ENCODE data around the gene RPS3.

The RPS3 gene

DNA sequence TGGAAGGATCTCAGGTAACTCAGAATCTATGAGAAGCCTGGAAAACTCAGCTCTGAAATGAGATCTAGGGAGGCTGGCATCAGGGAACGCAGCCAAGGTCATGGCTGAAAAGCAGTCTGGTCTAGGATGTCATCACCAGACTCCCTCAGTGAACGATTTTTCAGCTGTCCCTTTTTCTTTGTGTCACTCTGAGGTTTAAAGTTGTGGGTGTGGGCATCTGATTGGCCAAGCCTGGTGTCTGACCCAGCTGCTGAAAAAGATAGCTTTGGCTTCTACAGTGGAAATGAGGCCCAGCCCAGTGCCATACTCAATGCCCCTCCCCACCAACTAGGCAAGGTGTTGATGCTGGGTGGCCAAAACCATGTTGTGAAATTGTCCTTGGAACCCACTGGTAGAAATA is 14.5 kb downstream of the RPS3 start:
- DNase-seq (ENCODE audit: low read depth in 2 of 2), result no peak

- DNase-seq (ENCODE audit: low read depth in 2 of 2), result no peak
These were observed 21.1 kb downstream of the RPS3 start for GRCh38 chr11:75420224-75421034.

GRCh38 chr11:75421035-75421602 is 21.8 kb downstream of the RPS3 start:
- DNase-seq (ENCODE audit: low read depth in 2 of 2), result no peak

DNA sequence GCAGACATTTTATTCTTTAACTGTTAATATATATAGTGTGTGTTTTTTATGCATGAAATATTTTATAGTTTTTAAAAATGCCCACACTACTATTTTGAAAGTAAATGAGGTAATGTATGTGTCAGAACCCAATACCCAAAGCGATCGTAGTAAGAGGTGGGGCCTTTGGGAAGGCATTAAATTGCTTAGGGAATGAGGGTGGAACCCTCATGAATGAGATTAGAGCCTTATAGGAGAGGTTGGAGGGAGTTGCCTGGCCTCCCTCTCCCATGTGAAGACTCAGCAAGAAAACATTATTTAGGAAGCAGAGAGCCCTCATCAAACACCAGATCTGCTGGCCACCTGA is 22.6 kb downstream of the RPS3 start:
- DNase-seq (ENCODE audit: low read depth in 2 of 2), result no peak

GRCh38 chr11:75422248-75423231 is 23.2 kb downstream of the RPS3 start:
- no peak for DNase-seq (ENCODE audit: low read depth in 2 of 2)

GRCh38 chr11:75423721-75424120 is 24.4 kb downstream of the RPS3 start:
- DNase-seq (ENCODE audit: low read depth in 2 of 2), result no peak

- no peak for DNase-seq (ENCODE audit: low read depth in 2 of 2)
These were observed 25.1 kb downstream of the RPS3 start for GRCh38 chr11:75424396-75424795.

DNA sequence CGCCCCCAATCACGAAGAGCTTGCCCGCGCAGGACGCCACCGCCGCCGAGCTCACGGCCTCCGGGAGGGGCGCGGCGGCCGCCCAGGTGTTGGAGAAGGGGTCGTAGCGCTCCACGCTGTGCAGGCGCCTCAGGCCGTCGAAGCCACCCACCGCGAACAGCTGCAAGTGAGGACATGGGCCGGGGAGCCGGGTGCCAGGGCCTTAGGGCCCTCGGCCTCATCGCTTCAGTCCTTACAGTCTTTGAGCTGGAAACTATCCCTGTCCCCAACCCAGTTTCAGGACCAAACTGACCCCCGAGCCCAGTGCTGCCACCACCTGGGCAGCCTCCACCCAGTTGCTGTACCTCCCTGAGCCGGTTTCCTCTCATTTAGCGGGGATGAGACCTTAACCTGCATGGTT is 26.1 kb downstream of the RPS3 start:
- DNase-seq (ENCODE audit: low read depth in 2 of 2), result no peak

- no peak for DNase-seq (ENCODE audit: low read depth in 2 of 2)
These were observed 27.4 kb downstream of the RPS3 start for GRCh38 chr11:75426720-75427086.

DNA sequence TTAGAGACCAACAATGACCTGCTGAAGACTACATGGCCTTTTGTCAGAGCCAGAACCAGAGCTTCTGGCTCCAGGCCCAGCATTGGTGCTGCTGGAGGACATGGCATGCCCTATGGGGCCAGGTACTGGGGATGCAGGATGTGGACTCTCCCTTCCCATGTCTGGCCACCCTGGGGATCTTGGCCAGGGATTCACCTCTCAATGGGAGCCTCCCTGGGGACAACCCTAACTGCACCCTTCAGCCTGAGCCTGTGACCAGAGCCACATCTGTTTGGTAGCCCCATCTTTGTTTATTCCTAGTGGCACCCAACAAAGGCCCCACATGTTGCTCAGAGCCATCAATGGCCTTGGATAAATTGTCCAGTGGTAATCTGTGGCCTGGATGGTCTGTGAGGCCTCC is 27.9 kb downstream of the RPS3 start:
- no peak for DNase-seq (ENCODE audit: low read depth in 2 of 2)

- DNase-seq (ENCODE audit: low read depth in 2 of 2), result peak; percentile 32 to 69
These were observed 29.0 kb downstream of the RPS3 start for GRCh38 chr11:75428281-75428724.

DNA sequence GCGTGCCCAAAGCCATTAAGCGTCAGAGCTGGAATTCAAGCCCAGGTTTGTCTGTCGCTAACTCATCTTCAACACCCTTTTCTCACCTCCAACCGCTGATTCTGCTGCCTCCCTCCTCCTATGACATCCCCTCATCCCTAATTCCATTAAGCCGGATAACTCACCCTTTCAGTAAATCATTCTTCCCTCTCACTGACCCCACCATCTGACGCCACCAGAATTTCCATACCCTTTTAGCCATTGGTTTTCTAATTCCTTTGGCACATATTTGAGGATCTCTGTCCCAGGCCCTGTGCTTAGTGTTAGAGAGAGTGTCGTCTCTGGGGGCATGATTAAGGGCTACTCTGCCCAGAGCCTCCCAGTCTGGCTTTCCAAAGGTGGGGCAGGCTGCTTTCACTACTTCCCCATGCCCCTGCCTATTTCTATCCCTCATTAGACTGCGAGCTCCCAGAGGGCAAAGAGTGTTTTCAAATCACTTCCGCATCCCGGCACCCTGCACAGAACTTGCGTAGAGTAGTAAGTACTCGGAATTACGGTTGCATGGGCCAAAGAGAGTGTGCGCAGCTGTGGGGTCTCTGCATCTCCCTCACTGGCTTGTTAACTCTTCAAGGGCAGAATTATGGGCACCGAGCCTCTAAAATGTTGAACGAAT is 29.8 kb downstream of the RPS3 start:
- no peak for DNase-seq (ENCODE audit: low read depth in 2 of 2)

DNA sequence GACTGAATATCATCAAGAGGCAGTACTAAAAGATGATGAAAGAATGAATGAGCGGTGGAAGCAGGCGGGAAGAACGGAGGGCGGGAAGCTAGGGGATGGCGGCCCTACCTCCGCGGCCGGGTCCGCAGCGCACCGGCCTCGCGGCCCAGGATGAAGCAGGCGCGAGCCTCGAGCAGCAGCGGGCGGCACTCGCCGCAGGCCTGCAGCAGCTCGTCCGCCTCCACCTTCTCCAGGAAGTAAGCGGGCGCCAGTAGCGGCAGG is 30.3 kb downstream of the RPS3 start:
- no peak for DNase-seq (ENCODE audit: low read depth in 2 of 2)

- peak; percentile 43 to 45 for DNase-seq (ENCODE audit: low read depth in 2 of 2)
These were observed 30.8 kb downstream of the RPS3 start for GRCh38 chr11:75429902-75430713.

GRCh38 chr11:75430714-75431532 is 31.6 kb downstream of the RPS3 start:
- no peak for DNase-seq (ENCODE audit: low read depth in 2 of 2)

- DNase-seq (ENCODE audit: low read depth in 2 of 2), result no peak
These were observed 32.5 kb downstream of the RPS3 start for GRCh38 chr11:75431533-75432525.

DNA sequence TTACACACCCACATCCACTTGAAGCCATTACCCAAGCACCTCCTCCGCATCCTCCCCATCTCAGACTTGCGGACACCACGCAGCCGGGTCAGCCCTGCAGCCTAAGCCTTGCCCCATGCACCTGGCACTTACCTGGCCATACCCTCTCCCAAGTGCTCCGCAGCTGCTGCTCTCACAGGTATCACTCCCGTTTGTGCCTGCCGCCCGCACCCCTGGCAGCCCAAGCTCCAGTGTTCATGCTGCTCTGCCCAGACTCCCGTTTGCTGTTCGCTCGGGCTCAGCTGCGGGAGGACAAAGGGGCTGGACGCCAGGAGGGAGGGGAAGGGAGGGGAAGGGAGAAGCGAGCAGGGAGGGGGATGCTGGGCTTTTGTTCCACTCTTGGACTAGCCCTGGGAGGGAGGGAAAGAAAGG is 33.6 kb downstream of the RPS3 start, which contains the start of gene KLHL35:
KLHL35 (minus strand) TSS at position 293 of the 411 bp plus-strand sequence. CDS start 2,574 bp downstream, outside the sequence.
- DNase-seq (ENCODE audit: low read depth in 2 of 2), result no peak

GRCh38 chr11:75433443-75433842 is 34.1 kb downstream of the RPS3 start:
- DNase-seq (ENCODE audit: low read depth in 2 of 2), result no peak

DNA sequence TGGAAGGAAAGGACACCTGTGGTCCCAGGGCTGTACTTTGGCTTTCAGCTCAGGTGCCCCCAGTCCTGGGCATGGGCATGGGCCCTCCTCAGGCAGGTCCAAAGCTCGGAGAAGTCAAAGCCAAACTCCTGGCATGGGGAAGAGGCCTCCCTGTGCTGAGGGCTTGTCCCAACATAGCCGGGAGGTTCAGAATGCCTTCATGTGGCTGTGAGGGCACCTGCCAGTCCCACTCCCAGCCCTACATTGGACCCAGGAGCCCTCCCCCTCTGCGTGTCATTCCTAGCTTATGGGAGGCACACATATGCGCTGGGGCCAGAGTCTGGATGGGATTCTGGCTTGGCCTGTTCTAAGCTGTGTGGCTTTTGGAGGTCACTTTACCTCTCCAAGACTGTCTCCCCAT is 34.7 kb downstream of the RPS3 start:
- DNase-seq (ENCODE audit: low read depth in 2 of 2), result no peak
